HG03135 (cell line): Measurements from ENCODE around the gene SLC9A8.

ENCODE experiments used
- ATAC-seq: cut with Tn5 transposase; IDR thresholded peaks from one replicate; pipeline ENCODE4 v1.9.1; 2021; ENCODE audit warnings: mild to moderate bottlenecking, moderate library complexity; ENCODE audit not compliant: unreplicated experiment

The SLC9A8 gene

DNA sequence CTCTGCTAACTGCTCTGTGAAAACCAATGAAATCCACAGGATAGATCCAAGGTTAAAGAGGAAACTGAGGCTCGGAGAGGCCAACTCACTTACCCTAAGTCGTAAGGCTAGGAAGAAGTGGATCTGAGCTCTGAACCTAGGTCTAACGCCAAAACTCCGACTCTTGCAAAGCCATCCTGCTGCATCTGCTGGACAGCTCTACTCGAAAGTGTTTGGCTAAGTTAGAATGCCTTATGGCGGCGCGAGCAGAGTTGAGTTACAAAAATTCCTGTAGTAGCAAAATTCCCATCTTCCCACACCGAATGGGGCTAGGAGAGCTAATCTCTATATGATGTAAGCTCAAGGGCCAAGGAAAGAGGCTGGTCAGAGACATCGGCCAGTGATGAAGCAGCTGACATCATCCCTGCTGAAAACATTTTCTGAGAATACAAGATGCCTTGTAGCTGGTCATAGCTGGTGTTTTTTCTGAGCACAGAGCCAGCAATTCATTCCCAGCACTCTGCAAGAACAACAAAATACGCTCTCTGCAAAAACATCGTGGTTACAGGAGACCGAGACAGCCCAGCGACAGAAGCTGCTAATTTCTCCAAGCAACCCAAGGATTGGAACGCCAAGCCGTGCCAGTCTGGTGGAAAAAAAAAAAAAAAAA lies 100.9 kb downstream of the SLC9A8 start:
- ATAC-seq, result no peak

- no peak for ATAC-seq
These were observed 101.9 kb downstream of the SLC9A8 start for GRCh38 chr20:49914310-49915117.

DNA sequence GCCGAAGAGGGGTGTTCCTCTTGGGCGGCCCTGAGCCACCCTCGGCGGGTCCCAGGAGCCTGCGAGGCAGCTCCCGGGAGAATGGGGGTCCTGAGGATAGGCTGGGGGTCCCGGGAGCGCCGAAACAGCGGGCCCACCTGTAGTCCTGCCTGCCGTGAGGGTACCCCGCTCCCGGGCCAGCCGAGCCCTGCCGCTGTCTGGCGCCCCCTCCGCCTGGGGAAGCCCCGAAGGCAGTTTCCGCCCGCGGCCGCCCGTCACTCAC lies 102.4 kb downstream of the SLC9A8 start:
- peak; percentile 19 for ATAC-seq

DNA sequence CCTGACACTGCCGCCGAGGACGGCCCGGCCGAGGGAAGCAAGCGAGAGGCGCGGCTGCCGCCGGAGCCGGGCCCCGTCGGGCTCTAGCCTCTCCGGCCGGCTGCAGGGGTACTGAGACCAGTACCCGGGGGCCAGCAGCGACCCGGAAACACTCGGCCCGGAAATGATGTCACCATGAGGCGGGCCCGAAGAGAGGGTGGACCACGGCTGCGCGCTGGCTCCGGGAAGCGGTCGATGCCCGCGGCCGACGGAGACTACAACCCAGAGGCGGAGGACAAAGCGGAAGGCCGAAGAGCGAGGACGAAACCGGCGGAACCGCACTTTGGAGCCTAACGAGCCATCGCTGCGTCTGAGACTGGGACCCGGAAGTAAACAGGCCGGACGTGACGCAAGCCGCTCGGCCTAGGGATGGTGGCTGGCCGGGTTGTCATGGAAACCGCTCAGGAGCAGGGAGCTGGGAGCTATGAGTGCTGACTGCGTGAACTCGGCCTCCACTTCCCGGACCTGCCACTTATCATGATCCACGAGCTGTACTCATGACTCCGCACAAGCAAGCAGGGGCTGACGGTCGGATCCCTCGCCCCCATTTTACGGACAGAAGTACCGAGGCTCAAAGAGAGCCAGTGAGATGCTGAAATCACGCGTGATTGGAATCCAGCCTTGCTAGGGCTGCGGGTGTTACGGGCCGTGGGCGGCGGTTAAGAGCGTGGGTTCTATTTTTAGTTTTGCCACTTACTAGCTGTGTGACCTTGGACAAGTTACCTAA lies 102.9 kb downstream of the SLC9A8 start, which contains the start of gene SPATA2:
TSS of gene SPATA2 (minus strand) at position 150 of the 766 bp plus-strand sequence. CDS start 7,039 bp downstream, outside the sequence.
- ATAC-seq, result peak; percentile 79

- no peak for ATAC-seq
These were observed 103.7 kb downstream of the SLC9A8 start for GRCh38 chr20:49916146-49917002.

GRCh38 chr20:49918446-49918845 lies 105.8 kb downstream of the SLC9A8 start:
- no peak for ATAC-seq

DNA sequence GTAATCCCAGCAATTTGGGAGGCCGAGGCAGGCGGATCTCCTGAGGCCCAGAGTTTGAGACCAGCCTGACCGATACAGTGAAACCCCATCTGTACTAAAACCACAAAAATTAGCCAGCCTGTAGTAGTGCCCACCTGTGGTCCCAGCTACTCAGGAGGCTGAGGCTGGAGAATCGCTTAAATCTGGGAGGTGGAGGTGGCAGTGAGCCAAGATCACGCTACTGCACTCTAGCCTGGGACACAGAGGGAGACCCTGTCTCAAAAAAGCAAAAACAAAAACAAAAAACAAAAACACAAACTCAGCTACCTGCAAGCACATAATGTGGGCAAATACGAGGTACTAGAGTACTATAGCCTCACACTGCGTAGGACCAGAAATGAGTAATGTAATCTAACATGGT lies 106.4 kb downstream of the SLC9A8 start:
- ATAC-seq, result no peak

DNA sequence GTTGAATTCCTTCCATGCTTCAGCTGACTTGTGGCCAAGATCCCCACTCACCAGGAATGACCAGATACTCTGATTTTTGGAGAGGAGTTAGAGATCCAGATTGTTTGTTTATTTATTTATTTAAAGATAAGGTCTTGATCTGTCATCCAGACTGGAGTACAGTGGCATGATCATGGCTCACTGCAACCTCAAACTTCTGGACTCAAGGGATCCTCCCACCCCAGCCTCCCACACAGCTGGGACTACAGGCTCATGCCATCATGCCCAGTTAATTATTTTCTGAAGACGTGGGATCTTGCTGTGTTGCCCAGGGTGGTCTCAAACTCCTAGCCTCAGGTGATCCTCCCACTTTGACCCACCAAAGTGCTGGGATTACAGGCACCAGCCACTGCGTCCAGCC lies 106.8 kb downstream of the SLC9A8 start:
- ATAC-seq, result no peak

GRCh38 chr20:49924247-49924646 lies 111.6 kb downstream of the SLC9A8 start:
- no peak for ATAC-seq

DNA sequence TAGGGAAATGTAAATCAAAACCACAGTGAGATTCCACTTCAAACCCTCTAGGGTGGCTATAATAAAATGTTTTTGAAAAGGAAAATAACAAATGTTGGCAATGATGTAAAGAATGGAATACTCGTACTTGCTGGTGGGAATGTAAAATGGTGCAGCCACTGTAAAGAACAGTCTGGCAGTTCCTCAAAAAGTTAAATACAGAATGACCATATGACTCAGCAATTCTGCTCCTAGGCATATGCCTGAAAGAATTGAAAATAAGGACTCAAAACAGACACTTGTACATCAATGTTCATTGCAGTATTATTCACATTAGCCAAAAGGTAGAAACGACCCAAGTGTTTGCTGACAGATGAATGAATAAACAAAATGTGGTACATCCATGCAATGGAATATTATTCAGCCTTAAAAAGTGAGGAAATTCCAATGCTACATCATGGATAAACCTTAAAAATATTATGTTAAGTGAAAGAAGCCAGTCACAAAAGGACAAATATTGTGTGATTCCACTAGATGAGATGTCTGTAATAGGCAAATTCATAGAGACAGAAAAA lies 113.3 kb downstream of the SLC9A8 start:
- no peak for ATAC-seq

GRCh38 chr20:49928411-49929141 lies 115.9 kb downstream of the SLC9A8 start:
- ATAC-seq, result no peak

DNA sequence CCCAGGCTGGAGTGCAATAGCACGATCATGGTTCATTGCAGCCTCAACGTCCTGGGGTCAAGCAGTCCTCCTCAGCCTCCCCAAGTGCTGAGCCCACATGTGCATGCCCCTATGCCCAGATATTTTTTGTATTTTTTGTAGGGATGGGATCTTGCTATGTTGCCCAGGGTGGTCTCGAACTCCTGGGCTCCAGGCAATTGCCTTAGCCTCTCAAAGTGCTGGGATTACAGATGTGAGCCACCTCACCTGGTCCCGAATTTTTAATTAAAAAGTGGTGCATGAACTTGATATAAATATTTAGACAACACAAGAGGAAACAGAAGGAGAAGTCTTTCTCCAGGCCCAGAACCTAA lies 116.5 kb downstream of the SLC9A8 start:
- ATAC-seq, result no peak

- ATAC-seq, result no peak
These were observed 123.1 kb downstream of the SLC9A8 start for GRCh38 chr20:49935746-49936152.

- ATAC-seq, result peak; percentile 61
These were observed 123.8 kb downstream of the SLC9A8 start, which contains the start of gene RNF114 for GRCh38 chr20:49936153-49937026. RNF114 (plus strand) TSS chr20:49936397; CDS start chr20:49936413, 16 bp downstream.

DNA sequence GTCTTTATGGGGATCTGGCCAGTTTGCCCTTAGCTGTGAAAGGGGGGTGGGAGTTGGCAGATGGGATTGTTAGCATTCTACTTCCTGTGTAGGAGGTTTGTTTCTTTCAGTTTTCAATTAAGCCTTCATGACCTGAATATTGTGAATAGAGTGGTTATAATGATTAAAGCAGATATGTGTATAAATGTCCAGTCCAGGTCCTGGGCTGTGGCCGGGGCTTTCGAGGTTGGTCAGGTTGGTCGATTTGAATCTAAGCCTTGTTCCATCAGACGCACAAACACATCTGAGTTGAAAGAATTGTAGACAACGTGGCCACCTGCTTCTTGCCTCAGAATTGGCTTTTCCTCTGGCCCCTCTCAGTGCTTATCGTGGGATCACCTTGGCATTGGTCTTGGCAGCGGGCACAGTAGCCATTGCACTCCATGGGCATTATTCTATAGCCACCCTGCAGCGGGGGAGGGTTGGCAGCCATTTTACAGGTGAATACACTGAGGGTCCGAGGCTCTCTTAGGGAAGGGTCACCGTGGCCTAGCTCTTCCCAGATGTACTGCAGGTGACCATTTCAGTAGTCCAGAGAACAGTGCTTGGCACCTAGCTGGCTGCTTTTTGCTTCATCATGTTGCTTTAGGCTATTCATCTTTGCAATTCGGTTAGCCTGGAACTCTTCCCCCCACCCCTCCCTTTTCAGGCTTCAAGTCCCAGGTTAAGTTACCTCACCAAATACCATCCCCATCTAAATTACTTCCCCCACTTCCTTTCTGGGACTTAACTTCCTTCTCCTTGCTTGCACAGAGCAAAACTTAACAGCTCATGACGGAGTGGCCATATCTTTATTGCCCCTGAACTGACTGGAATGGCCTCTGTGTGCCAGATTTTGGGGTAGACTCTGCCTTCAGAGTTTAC lies 124.7 kb downstream of the SLC9A8 start:
- peak; percentile 3 for ATAC-seq

GRCh38 chr20:49938173-49939163 lies 125.8 kb downstream of the SLC9A8 start:
- no peak for ATAC-seq

DNA sequence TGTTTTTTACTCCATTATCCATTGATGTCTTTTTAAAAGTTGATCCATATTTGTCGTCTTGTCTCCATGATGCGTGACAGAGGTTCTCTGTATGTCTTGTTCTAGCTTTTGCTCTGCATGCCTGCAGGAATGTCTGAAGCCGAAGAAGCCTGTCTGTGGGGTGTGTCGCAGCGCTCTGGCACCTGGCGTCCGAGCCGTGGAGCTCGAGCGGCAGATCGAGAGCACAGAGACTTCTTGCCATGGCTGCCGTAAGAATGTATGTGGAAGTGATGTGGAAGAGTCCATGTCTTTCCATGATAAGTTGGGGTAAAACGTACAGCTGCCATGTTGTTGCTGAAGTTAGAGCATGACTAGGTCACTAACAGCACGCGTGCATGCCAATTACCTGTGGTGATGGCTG lies 128.8 kb downstream of the SLC9A8 start:
- ATAC-seq, result no peak
